ENCODE measurements around the gene CFAP77. TPM values are rescaled to one million over a fixed set of nuclear protein-coding genes. Genes with fewer than 3 reads are reported as not detected.
A peak's percentile ranks its signal among the peaks of the same experiment; 100 is the strongest.

The CFAP77 gene
- total and polyA plus RNA-seq, 2 of the 8 experiments (the other 6 are each of a cell fraction or from before 2014, with no cell fraction given), result 0.63 to 0.97 TPM

DNA sequence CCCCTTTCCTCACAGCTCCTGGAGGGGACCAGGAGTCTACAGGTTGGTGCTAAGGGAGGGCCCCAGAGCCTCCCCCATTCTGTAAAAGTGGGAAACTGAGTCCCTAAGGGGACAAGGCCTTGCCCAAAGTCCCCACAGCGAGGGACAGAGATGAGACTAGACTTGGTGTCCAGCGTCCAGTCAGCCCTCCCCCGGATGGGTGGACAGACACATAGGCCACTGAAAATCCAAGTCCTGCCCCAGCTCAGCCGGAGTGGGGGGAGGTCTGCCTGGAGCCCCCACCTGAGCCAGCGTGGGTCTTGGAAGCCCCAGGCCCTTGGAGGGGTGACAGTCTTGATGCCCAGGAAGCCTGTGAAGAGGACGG, 177.6 kb downstream of the CFAP77 start:
- peaks cover 0 to 74% (median 49%) of the 10 kb centered on the region in 4 experiments; a peak in 6 of 7 replicates for H3K4me1 ChIP-seq (replicated peaks in 1 of 4; ENCODE audit: control insufficient read depth in 3 of 4, insufficient read depth in 4 of 4, low read length in 3 of 4)
- H3K18ac ChIP-seq (ENCODE audit: extremely low read depth, low read length), result peak overlapping the region; percentile 71; the same call in 1 of the 2 replicates
- DNase-seq (ENCODE audit: low read depth in 1 of 2, low spot score in 2 of 2) (no peak), FAIRE-seq (no peak)
- ChIA-PET POLR2A (ENCODE audit: partially characterized antibody) (interaction anchor here (1.1 to 2.9 kb wide), 2 partner anchors 11 to 82 kb away, joined by 4 to 10 read pairs; partner anchors contain the start of genes DDX31 and GTF3C4), CTCF (ENCODE audit: partially characterized antibody) (interaction anchor here (0.7 to 1.1 kb wide), 3 partner anchors 8 to 41 kb away, joined by 3 read pairs; no protein-coding TSS in a partner anchor)
- H3K27me3 ChIP-seq (replicated peaks in 1 of 4; ENCODE audit: control insufficient read depth in 3 of 4, extremely low read depth in 1 of 4, insufficient read depth in 3 of 4, low read length in 3 of 4), result peaks cover 73 to 85% (median 81%) of the 10 kb centered on the region in 4 experiments
- TF ChIP-seq GTF2F1 (IDR thresholded peaks at IDR 0.05; ENCODE audit: borderline replicate concordance, low read depth, low read length) (no peak), SUZ12 (IDR thresholded peaks at IDR 0.05; ENCODE audit: low read length) (peak; percentile 56; the same call in 1 of the 2 replicates), BRCA1 (IDR thresholded peaks at IDR 0.05; ENCODE audit: low read depth, low read length) (no peak), EZH2 (IDR thresholded peaks at IDR 0.05; ENCODE audit: low read depth, low read length, severe bottlenecking) (peak; percentile 82), JUN (IDR thresholded peaks at IDR 0.05; ENCODE audit: low read depth, low read length) (no peak)
- peaks cover 17% of the 10 kb centered on the region for H3K23me2 ChIP-seq (ENCODE audit: low read depth, low read length)
- peak overlapping the region in 3 of 4 experiments; percentile 1 to 65 (median 14); a peak in 4 of 8 replicates for H3K4me3 ChIP-seq (ENCODE audit: extremely low read depth in 1 of 4, insufficient read depth in 2 of 4, low read depth in 3 of 4, low read length in 4 of 4)
- H2BK20ac ChIP-seq (ENCODE audit: low read length), result peak overlapping the region; percentile 80; the same call in 1 of the 2 replicates
- H4K91ac ChIP-seq (replicated peaks; ENCODE audit: insufficient read length, low read length), result peak overlapping the region; percentile 38
- H3K79me2 ChIP-seq (ENCODE audit: control insufficient read depth in 1 of 2, insufficient read depth in 2 of 2, low read length in 2 of 2), result no peaks in the 10 kb centered on the region
- peak overlapping the region; percentile 16 for H3K4ac ChIP-seq (replicated peaks; ENCODE audit: insufficient read length, low read depth, low read length)
- peaks cover 0 to 4% (median 0%) of the 10 kb centered on the region in 4 experiments; a peak in 1 of 8 replicates for H3K36me3 ChIP-seq (ENCODE audit: control insufficient read depth in 2 of 4, insufficient read depth in 4 of 4, low read length in 3 of 4)
- peak overlapping the region; percentile 20; the same call in 1 of the 2 replicates for H4K8ac ChIP-seq (ENCODE audit: extremely low read depth, insufficient read depth, low read length)
- H2BK12ac ChIP-seq (ENCODE audit: low read depth, low read length), result peak overlapping the region; percentile 98; the same call in 1 of the 2 replicates
- H3K79me1 ChIP-seq (ENCODE audit: low read depth, low read length), result no peaks in the 10 kb centered on the region
- no peaks in the 10 kb centered on the region for H3K9me3 ChIP-seq (ENCODE audit: insufficient read depth in 2 of 2, low read depth in 1 of 2, low read length in 1 of 2)
- H2AFZ ChIP-seq (ENCODE audit: low read length), result no peak overlapping the region
- no peak overlapping the region for H3K56ac ChIP-seq (replicated peaks; ENCODE audit: insufficient read length, low read depth, low read length)
- no peak overlapping the region for H3K9ac ChIP-seq (replicated peaks in 1 of 4; ENCODE audit: extremely low read depth in 1 of 4, low read depth in 3 of 4, low read length in 3 of 4)
- no peak overlapping the region for H2BK5ac ChIP-seq (ENCODE audit: low read depth, low read length)
- H4K20me1 ChIP-seq (replicated peaks in 1 of 2; ENCODE audit: control insufficient read depth in 1 of 2, insufficient read depth in 2 of 2, low read length in 2 of 2), result peaks cover 2 to 29% of the 10 kb centered on the region in 2 experiments
- H2BK15ac ChIP-seq (ENCODE audit: low read length), result no peak overlapping the region
- H3K14ac ChIP-seq (ENCODE audit: insufficient read length), result no peak overlapping the region
- H3K23ac ChIP-seq (ENCODE audit: insufficient read length), result no peak overlapping the region
- H3K27ac ChIP-seq (ENCODE audit: low read depth, low read length), result no peak overlapping the region
- 18% methylated on average over 6 of the region's 6 CpGs; no CpG with 5 or more reads in 1 of the 2 experiments for WGBS, 2 experiments (ENCODE audit: extremely low coverage in 1 of 2, insufficient coverage in 1 of 2, insufficient read length in 1 of 2, insufficient replicate concordance in 2 of 2, low coverage in 1 of 2, low lambda C conversion rate in 2 of 2, missing lambda C conversion rate in 1 of 2)
- H2AK5ac ChIP-seq (ENCODE audit: low read depth, low read length), result no peak overlapping the region
- H4K5ac ChIP-seq (ENCODE audit: insufficient read length, low read depth, low read length), result no peak overlapping the region
- peak overlapping the region; percentile 19 for H2BK120ac ChIP-seq (replicated peaks; ENCODE audit: low read depth, low read length)
- peak overlapping the region; percentile 64 to 89 for H3K4me2 ChIP-seq (ENCODE audit: insufficient read depth in 1 of 2, low read depth in 2 of 2, low read length in 2 of 2)

Measured in H1 (cell line).